ENCODE data around the gene SERINC5.
A peak's percentile ranks its signal among the peaks of the same experiment; 100 is the strongest.
"Not testable (repeated sequence)": the region's sequence is repeated elsewhere in the genome, so short reads cannot be mapped to it uniquely, and the experiment has no call there.

The SERINC5 gene

GRCh38 chr5:80225934-80226326 is 29.9 kb downstream of the SERINC5 start:
- DNase-seq: peak; percentile 2

DNA sequence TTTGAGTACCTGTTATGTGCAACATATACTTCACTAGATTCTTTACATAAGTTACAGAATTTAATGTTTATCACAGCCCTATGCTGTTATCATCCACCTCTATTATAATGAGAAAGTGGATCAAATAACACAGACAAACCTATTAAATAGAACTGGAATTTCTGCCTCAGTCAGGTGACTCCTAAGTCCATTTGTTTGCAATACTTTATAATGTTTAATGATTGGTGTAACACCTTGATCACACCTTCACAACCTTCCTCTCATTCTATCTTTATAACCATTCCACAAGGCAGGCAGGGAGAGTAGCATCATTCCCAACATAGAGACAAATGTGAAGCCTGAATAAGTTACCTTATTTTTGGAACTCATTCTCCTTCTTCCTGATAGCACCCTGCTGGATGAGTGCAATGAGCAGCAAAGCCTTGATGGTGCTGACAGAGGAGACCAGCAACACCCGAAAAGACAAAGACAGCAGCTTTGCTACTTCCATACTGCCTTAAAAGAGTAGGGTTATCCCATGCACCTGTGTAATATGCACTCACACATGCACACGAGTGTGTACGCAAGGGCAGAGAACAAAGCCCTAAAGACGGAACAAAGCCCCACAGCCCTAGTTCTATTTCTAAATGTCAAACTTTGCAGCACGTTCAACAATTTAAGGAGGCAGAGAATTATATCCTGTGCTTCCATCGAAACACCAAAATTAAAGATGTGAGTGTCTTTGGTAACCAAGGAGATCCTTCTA is 30.5 kb downstream of the SERINC5 start:
- DNase-seq: peak; percentile 4

DNA sequence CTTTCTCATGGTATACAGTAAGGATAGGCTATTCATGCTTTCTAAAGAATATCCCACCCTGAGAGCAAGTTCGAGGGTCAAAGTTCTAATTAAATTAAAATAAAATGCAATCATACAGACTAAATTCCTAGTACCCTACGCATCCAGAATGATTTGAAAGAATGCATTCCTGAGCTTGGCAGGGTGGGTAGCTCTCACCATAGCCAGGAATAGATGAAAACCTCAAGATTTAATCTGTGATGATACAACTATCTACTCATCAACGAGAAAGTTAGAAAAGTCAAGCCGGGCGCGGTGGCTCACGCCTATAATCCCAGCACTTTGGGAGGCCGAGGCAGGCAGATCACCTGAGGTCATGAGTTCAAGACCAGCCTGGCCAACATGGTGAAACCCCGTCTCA is 32.3 kb downstream of the SERINC5 start:
- DNase-seq: no peak

- DNase-seq: no peak
These were observed 35.5 kb downstream of the SERINC5 start for GRCh38 chr5:80220245-80220897.

DNA sequence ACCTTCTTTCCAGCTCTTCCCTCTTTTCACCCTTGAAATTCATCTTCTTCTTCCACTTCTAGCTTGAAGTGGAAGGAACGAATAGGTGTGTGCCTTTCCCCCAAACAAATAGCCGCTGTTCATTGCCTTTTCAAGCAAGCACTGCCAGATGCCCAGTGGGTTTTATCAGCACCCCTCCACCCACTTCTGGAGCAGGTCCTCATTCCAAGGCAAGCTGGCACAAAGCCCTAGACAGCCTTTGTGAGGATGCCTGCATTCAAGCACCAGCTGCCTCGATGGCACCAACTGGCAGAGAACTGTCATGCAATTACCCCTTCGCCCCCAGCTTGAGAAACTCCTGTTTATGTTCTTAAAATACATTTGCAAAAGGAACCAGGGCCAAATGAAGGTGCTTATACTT is 36.5 kb downstream of the SERINC5 start:
- DNase-seq: no peak

GRCh38 chr5:80217667-80218066 is 38.2 kb downstream of the SERINC5 start:
- DNase-seq: no peak

DNA sequence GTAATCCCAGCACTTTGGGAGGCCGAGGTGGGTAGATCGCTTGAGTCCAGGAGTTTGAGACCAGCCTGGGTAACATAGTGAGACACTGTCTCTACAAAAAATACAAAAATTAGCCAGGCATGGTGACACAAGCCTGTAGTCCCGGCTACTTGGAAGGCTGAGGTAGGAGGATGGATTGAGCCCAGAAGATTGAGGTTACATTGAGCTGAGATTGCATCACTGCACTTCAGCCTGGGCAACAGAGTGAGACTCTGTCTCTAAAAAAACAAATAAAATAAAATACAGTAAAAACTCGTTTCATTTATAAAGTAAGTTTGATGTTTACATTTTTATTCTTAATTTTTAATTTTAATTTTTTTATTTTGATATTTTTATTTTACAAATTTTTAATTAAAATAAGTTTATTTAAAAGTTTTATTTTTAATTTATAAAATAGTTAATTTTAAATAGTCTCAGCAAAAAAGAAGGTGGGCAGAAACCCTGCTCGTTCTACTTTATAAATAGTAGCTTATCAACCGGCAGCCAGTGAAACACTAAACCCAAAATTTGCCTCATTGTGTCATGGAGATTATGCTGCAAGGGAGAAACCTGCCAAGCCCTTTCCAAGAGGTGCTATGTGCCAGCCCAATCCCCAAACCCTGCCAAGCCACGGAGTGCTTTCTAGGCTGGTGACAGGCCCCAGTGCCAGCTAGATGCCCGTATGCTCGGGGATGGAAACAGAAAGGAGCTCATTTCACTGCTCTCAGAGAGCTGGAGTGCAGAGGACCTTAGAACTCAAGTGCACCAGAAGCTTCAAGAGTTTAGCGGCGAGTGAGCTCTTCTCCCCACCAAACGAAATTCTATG is 38.9 kb downstream of the SERINC5 start:
- DNase-seq: no peak

DNA sequence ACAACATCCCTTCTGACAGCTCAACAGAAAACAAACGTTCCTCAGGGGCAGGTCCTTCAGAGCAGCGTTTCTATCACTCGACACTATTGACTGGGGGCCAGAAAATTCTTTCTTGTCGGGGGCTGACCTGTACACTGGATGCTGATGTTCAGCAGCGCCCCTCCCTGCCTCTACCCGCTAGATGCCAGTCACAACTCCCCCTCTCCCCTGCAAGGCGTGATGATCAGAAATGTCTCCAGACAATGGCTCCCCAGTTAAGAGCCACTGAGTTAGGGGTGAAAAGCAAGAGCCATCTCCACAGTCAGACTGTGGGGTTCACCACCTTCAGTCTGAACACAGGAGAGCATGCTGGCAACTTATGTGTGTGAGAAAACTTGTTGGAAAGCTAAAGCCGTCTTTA is 39.8 kb downstream of the SERINC5 start:
- no peak for DNase-seq

DNA sequence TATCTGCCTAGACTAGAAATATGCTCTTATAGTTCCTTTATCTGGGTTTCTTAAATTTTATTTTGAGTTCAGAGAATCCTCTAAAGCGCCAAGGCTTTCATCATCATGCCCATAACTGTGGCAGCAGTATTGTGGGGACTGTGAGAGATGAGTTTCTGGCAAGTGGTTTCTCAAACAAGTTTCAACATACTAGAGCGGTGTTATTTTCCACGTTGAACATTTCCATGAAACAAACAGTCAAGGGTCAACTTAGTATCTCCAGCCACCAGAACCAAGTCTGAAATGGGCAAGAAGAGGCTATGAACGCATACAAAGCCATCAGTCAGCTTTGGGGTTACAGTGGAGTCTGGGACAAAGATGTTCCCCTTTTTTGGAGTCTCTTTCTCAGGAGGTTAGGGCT is 40.3 kb downstream of the SERINC5 start:
- no peak for DNase-seq

- DNase-seq: no peak
These were observed 42.4 kb downstream of the SERINC5 start for GRCh38 chr5:80213466-80213865.

DNA sequence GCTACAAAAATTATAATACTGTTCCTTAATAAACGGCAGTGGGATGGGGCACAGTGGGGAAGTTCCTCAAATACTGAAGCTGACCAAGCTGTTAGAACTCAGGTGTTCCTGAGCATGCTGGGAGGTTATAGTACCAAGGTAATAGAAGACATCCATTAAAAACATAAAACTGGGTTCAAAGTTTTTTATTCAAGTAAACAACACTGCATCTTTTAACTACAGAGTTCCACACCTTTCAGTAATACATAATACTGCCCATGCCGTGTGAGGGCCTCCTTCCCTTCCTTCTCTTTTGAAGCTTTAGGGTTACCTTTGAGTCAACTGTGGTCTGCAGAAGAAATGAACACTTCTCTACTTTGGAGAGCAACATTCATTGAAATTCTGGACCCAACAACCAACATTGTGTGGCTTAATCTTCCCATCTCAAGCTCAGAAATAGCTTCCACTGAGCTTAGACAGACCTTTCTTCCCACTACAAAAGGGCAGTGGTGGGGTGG is 43.6 kb downstream of the SERINC5 start:
- DNase-seq: no peak

- DNase-seq: no peak
These were observed 44.5 kb downstream of the SERINC5 start for GRCh38 chr5:80211327-80211726.

DNA sequence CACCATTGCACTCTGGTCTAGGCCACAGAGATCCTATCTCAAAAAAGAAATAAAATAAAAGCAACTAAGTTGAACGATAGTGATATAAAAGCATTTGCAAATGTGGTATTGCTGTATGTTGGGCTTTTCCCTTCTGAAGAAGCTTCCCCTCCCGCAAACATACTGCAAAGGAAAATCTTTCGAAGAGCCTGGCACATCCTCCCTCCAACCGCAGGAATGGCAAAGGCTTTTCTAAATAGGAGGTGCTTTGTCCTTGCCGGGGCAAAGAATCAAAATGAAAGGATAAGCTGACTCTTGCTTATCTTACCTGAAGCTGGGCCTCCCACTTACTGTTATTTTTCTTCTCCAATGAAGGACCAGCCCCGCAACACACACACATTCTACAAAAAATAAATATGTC is 45.8 kb downstream of the SERINC5 start:
- no peak for DNase-seq

DNA sequence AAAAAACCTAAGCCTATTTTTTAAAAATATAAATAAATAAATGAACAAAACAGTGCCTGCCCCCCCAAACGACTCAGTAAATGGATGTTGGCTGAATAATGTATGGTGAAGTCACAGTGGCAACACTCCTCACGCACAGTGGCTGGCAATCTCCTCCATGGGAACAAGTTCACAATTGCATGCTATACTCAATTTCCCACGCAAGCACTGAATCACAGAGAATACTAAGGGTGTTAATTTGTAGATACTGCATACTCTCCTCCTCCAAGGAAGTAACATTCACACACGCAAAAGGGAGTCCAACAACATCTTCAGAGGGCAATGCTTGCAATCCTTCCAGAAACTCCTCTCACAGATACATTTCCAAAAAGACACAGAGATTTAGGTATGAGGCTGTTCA is 47.5 kb downstream of the SERINC5 start:
- DNase-seq: no peak

DNA sequence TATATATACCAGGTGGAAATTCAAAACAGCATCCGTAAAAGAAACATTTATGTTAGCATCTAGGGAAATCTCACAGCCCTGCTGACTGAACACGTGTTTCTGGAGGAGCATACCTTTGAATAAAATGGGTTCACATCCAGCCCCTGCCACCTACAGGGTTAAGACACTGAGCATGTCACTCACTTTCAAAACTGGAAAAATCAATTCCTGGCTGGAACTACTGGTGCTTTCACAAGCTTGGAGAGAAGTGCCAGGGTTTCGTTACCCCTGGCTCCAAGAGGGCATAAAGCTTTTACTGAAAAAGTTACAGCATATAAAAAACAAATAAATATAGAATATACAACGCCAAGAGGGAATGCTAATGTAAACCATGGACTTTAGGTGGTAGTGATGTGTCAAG is 48.0 kb downstream of the SERINC5 start:
- DNase-seq: no peak

GRCh38 chr5:80206282-80206681 is 49.6 kb downstream of the SERINC5 start:
- no peak for DNase-seq

GRCh38 chr5:80205846-80206245 is 50.0 kb downstream of the SERINC5 start:
- DNase-seq: no peak

GRCh38 chr5:80204808-80205614 is 50.8 kb downstream of the SERINC5 start:
- peak; percentile 94 for DNase-seq

GRCh38 chr5:80201763-80202162 is 54.1 kb downstream of the SERINC5 start:
- not testable (repeated sequence) for DNase-seq

GRCh38 chr5:80198920-80199319 is 56.9 kb downstream of the SERINC5 start:
- DNase-seq: no peak

GRCh38 chr5:80198399-80198798 is 57.4 kb downstream of the SERINC5 start:
- DNase-seq: no peak

- peak; percentile 89 for DNase-seq
These were observed 59.9 kb downstream of the SERINC5 start for GRCh38 chr5:80195837-80196400.
